ENCODE data around the gene PRR33.

DNA sequence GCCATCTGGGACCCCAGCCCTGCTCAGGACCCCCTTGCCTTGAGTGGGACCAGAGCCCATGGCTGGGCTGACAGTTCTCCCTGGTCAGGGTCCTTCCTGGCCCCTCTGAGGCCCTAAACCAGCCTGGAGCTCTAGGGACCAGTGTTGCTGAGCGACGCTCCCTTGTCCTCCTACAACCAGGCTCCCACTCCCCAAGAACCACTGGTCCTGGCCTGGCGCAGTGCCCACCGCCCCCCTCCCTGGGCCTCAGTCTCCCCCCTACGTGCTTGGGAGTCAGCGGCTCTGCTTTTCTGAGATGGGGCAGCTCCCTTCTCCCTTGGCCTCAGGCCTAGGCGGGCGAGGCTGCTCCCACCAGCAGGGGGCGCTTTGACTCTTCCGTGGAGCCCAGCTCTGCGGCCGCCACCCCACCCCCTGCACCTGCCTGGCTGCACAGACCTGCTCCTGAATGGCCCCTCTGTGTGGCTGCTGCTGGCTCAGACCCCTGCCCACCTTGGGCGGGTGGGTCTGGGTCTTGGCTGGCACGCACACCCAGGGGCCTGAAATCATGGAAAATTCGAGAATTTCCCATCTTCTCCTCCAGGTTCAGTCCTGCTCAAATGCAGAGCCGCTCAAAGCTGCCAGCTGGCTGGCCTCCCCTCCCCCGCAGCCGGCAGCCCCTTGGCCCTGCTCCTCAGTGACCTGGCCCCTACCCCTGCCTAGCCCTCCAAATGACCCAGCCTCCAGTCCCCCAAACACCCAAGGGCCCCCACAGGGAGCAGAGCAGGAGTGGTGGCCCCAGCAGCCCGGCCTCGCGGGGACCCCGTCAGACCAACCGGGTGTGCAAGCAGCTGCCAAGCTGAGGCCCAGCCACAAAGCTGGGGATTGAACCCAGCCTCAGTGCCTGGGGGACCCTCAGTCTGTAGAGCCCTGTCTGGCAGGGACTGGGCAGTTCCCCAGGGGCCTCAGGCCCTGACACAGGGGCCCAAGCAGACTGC lies 9.1 kb downstream of the PRR33 start:
- TF ChIP-seq, protein P1, sequence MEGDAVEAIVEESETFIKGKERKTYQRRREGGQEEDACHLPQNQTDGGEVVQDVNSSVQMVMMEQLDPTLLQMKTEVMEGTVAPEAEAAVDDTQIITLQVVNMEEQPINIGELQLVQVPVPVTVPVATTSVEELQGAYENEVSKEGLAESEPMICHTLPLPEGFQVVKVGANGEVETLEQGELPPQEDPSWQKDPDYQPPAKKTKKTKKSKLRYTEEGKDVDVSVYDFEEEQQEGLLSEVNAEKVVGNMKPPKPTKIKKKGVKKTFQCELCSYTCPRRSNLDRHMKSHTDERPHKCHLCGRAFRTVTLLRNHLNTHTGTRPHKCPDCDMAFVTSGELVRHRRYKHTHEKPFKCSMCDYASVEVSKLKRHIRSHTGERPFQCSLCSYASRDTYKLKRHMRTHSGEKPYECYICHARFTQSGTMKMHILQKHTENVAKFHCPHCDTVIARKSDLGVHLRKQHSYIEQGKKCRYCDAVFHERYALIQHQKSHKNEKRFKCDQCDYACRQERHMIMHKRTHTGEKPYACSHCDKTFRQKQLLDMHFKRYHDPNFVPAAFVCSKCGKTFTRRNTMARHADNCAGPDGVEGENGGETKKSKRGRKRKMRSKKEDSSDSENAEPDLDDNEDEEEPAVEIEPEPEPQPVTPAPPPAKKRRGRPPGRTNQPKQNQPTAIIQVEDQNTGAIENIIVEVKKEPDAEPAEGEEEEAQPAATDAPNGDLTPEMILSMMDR (IDR thresholded peaks at IDR 0.05 in 2 of 3, conservative IDR thresholded peaks at IDR 0.05 in 1 of 3; ENCODE audit: control insufficient read depth in 2 of 3, extremely low read depth in 1 of 3, insufficient read depth in 1 of 3, low read depth in 3 of 3, low read length in 3 of 3) = peak; percentile 84 to 93 (median 92)
- no peak for TF ChIP-seq ZZZ3 (IDR thresholded peaks at IDR 0.05; ENCODE audit: control insufficient read depth, insufficient read length, low read depth)
- TF ChIP-seq RAD21 (IDR thresholded peaks at IDR 0.05; ENCODE audit: insufficient read depth, low read depth, low read length) = peak; percentile 68
- TF ChIP-seq, protein P2, sequence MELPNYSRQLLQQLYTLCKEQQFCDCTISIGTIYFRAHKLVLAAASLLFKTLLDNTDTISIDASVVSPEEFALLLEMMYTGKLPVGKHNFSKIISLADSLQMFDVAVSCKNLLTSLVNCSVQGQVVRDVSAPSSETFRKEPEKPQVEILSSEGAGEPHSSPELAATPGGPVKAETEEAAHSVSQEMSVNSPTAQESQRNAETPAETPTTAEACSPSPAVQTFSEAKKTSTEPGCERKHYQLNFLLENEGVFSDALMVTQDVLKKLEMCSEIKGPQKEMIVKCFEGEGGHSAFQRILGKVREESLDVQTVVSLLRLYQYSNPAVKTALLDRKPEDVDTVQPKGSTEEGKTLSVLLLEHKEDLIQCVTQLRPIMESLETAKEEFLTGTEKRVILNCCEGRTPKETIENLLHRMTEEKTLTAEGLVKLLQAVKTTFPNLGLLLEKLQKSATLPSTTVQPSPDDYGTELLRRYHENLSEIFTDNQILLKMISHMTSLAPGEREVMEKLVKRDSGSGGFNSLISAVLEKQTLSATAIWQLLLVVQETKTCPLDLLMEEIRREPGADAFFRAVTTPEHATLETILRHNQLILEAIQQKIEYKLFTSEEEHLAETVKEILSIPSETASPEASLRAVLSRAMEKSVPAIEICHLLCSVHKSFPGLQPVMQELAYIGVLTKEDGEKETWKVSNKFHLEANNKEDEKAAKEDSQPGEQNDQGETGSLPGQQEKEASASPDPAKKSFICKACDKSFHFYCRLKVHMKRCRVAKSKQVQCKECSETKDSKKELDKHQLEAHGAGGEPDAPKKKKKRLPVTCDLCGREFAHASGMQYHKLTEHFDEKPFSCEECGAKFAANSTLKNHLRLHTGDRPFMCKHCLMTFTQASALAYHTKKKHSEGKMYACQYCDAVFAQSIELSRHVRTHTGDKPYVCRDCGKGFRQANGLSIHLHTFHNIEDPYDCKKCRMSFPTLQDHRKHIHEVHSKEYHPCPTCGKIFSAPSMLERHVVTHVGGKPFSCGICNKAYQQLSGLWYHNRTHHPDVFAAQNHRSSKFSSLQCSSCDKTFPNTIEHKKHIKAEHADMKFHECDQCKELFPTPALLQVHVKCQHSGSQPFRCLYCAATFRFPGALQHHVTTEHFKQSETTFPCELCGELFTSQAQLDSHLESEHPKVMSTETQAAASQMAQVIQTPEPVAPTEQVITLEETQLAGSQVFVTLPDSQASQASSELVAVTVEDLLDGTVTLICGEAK (IDR thresholded peaks at IDR 0.05; ENCODE audit: borderline replicate concordance) = no peak
- TF ChIP-seq CREB1 (IDR thresholded peaks at IDR 0.05; ENCODE audit: low read depth) = no peak
- TF ChIP-seq, protein P3, sequence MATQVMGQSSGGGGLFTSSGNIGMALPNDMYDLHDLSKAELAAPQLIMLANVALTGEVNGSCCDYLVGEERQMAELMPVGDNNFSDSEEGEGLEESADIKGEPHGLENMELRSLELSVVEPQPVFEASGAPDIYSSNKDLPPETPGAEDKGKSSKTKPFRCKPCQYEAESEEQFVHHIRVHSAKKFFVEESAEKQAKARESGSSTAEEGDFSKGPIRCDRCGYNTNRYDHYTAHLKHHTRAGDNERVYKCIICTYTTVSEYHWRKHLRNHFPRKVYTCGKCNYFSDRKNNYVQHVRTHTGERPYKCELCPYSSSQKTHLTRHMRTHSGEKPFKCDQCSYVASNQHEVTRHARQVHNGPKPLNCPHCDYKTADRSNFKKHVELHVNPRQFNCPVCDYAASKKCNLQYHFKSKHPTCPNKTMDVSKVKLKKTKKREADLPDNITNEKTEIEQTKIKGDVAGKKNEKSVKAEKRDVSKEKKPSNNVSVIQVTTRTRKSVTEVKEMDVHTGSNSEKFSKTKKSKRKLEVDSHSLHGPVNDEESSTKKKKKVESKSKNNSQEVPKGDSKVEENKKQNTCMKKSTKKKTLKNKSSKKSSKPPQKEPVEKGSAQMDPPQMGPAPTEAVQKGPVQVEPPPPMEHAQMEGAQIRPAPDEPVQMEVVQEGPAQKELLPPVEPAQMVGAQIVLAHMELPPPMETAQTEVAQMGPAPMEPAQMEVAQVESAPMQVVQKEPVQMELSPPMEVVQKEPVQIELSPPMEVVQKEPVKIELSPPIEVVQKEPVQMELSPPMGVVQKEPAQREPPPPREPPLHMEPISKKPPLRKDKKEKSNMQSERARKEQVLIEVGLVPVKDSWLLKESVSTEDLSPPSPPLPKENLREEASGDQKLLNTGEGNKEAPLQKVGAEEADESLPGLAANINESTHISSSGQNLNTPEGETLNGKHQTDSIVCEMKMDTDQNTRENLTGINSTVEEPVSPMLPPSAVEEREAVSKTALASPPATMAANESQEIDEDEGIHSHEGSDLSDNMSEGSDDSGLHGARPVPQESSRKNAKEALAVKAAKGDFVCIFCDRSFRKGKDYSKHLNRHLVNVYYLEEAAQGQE (IDR thresholded peaks at IDR 0.05; ENCODE audit: low read depth, low read length) = no peak
- no peak for TF ChIP-seq SIN3A (IDR thresholded peaks at IDR 0.05; ENCODE audit: low read depth, low read length)
- no peak for TF ChIP-seq WRNIP1 (IDR thresholded peaks at IDR 0.05; ENCODE audit: borderline replicate concordance, low read depth, low read length)
- no peak for TF ChIP-seq ASH2L (IDR thresholded peaks at IDR 0.05; ENCODE audit: borderline replicate concordance, low read depth)
- no peak for TF ChIP-seq STAT3 (IDR thresholded peaks at IDR 0.05; ENCODE audit: low read depth, low read length)
- TF ChIP-seq POLR2A (IDR thresholded peaks at IDR 0.05; ENCODE audit: low read depth, low read length) = peak; percentile 45; the same call in 1 of the 2 replicates
- TF ChIP-seq MYB (IDR thresholded peaks at IDR 0.05; ENCODE audit: borderline replicate concordance, low read depth, low read length) = no peak
- TF ChIP-seq, protein P4, sequence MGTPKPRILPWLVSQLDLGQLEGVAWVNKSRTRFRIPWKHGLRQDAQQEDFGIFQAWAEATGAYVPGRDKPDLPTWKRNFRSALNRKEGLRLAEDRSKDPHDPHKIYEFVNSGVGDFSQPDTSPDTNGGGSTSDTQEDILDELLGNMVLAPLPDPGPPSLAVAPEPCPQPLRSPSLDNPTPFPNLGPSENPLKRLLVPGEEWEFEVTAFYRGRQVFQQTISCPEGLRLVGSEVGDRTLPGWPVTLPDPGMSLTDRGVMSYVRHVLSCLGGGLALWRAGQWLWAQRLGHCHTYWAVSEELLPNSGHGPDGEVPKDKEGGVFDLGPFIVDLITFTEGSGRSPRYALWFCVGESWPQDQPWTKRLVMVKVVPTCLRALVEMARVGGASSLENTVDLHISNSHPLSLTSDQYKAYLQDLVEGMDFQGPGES (IDR thresholded peaks at IDR 0.05) = no peak
- no peak for TF ChIP-seq DPF2 (IDR thresholded peaks at IDR 0.05)
